ENCODE results near the gene DCBLD2. TPM values are rescaled to one million over a fixed set of nuclear protein-coding genes. Genes with fewer than 3 reads are reported as not detected.

The DCBLD2 gene
- total RNA-seq, 4 donors from 2014 or later: 46.0 to 74.3 (median 54.6) TPM

DNA sequence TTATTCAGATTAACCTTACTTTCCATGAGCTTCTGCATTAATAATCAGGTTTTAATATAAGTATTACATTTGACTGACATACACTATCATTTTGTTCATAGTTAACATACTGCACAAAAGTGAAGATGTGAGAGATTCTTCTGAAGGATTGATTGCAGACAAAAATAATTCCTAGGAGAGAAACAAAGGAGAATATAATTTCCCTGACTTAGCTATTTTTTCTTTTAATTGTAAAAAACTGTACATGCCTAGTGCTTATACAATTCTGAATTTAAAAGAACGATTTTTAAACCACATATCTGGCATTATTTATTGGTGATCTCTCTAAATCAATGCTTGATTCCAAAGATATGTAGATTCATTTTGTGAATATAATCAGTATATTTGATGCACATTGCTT lies 11.0 kb upstream of the DCBLD2 start:
- DNase-seq: no peak
- Histone ChIP-seq H3K9me3 (no peaks in the 10 kb centered on the region), H3K27ac (no peak overlapping the region), H3K36me3 (no peaks in the 10 kb centered on the region), H3K27me3 (no peaks in the 10 kb centered on the region), H3K4me1 (no peaks in the 10 kb centered on the region), H3K4me3 (replicated peaks in 1 of 3) (no peak overlapping the region)
- intact Hi-C loops (cut with DNase I): no loop called here
- TF ChIP-seq POLR2A (IDR thresholded peaks at IDR 0.05) (no peak), CTCF (IDR thresholded peaks at IDR 0.05) (no peak)
- 84 to 88% methylated on average over 1 of the region's 1 CpG for WGBS, 2 donors

GRCh38 chr3:98906230-98906629 lies 4.7 kb upstream of the DCBLD2 start:
- Histone ChIP-seq H3K4me3 (replicated peaks in 1 of 3) (no peak overlapping the region), H3K4me1 (peaks cover 0 to 6% of the 10 kb centered on the region in 2 donors), H3K36me3 (no peaks in the 10 kb centered on the region), H3K9me3 (no peaks in the 10 kb centered on the region), H3K27ac (no peak overlapping the region), H3K27me3 (no peaks in the 10 kb centered on the region)
- intact Hi-C loops (cut with DNase I): no loop called here
- 71 to 90% methylated on average over 1 of the region's 1 CpG for WGBS, 2 donors
- DNase-seq: no peak
- TF ChIP-seq POLR2A (IDR thresholded peaks at IDR 0.05) (no peak), CTCF (IDR thresholded peaks at IDR 0.05) (no peak)

DNA sequence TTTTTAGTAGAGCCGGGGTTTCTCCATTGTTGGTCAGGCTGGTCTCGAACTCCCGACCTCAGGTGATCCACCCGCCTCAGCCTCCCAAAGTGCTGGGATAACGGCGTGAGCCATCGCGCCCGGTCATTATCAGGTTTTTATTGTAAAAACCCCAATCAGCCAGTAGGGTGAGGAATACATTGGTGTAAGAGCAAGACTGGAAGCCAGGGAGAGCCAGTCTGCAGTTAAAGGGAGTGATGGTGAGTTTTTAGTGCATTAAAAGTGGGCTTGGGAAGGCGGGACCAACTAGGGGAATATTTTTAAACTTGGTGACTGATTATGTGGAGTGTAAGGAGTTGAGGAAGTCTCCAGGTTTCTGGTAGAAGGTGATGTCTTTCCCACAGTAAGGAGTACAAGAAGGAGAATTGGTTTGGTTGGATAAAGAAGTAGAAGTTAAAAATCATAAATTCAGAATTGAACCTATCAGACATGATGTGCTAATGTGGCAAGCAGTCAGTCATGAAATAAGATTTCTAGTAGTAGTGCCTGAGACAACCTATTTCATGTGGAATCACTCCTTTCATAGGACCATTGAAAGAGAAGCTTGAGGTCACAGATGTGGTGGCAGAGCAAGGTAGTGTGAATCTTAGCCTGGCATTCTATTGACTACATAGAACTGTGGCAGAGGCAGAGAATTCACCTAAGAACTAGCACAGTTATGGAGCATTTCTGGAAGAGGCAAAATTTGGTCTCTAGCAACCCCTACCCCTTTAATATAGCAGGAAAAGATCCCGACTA lies 2.4 kb upstream of the DCBLD2 start:
- no peak for DNase-seq
- no peak for TF ChIP-seq POLR2A (IDR thresholded peaks at IDR 0.05)
- no peak for TF ChIP-seq CTCF (IDR thresholded peaks at IDR 0.05)
- H3K36me3 ChIP-seq: no peaks in the 10 kb centered on the region
- no peak overlapping the region for H3K27ac ChIP-seq
- H3K27me3 ChIP-seq: no peaks in the 10 kb centered on the region
- whole genome bisulfite sequencing, 2 donors: 90 to 91% methylated on average over 11 of the region's 11 CpGs
- H3K9me3 ChIP-seq: no peaks in the 10 kb centered on the region
- no peak overlapping the region for H3K4me3 ChIP-seq (replicated peaks in 1 of 3)
- peaks cover 0 to 6% of the 10 kb centered on the region in 2 donors for H3K4me1 ChIP-seq
- intact Hi-C loops (cut with DNase I): no loop called here

- Histone ChIP-seq H3K4me1 (peaks cover 0 to 13% of the 10 kb centered on the region in 2 donors), H3K9me3 (no peaks in the 10 kb centered on the region), H3K27ac (no peak overlapping the region), H3K27me3 (no peaks in the 10 kb centered on the region), H3K4me3 (replicated peaks in 1 of 3) (no peak overlapping the region), H3K36me3 (no peaks in the 10 kb centered on the region)
- intact Hi-C loops (cut with DNase I): no loop called here
- no peak for TF ChIP-seq POLR2A (IDR thresholded peaks at IDR 0.05)
- TF ChIP-seq CTCF (IDR thresholded peaks at IDR 0.05): no peak
- WGBS, 2 donors: 92 to 94% methylated on average over 3 of the region's 3 CpGs
- no peak for DNase-seq
Measured at GRCh38 chr3:98903099-98903498, 1.6 kb upstream of the DCBLD2 start.

- DNase-seq: no peak
- Histone ChIP-seq H3K27me3 (no peaks in the 10 kb centered on the region), H3K4me1 (peaks cover 0 to 13% of the 10 kb centered on the region in 2 donors), H3K9me3 (no peaks in the 10 kb centered on the region), H3K27ac (peak overlapping the region; percentile 66 to 86 (median 75)), H3K36me3 (no peaks in the 10 kb centered on the region), H3K4me3 (replicated peaks in 1 of 3) (peak overlapping the region in 2 of 3 donors; percentile 43 to 78)
- TF ChIP-seq POLR2A (IDR thresholded peaks at IDR 0.05): no peak
- no peak for TF ChIP-seq CTCF (IDR thresholded peaks at IDR 0.05)
- intact Hi-C loops (cut with DNase I): no loop called here
- 22 to 23% methylated on average over 4 of the region's 4 CpGs for WGBS, 2 donors
Measured at GRCh38 chr3:98902351-98902740, 851 bp upstream of the DCBLD2 start.
